ENCODE results near the gene TGFBI. TPM values are rescaled to one million over a fixed set of nuclear protein-coding genes. Genes with fewer than 3 reads are reported as not detected.

TGFBI gene
- total RNA-seq, 1 donor from 2014 or later: 27.9 TPM

- Mint-ChIP-seq H3K27ac (ENCODE audit: unreplicated experiment) (no peak overlapping the region), H3K4me1 (ENCODE audit: unreplicated experiment) (peaks cover 40% of the 10 kb centered on the region), H3K36me3 (ENCODE audit: low read depth, unreplicated experiment) (no peaks in the 10 kb centered on the region), H3K9me3 (ENCODE audit: unreplicated experiment) (no peaks in the 10 kb centered on the region), H3K4me3 (ENCODE audit: unreplicated experiment) (no peak overlapping the region), H3K27me3 (ENCODE audit: unreplicated experiment) (no peaks in the 10 kb centered on the region)
- no peak for DNase-seq (ENCODE audit: low spot score)
- TF ChIP-seq CTCF (IDR thresholded peaks at IDR 0.05; ENCODE audit: unreplicated experiment): no peak
These were observed 31.0 kb upstream of the TGFBI start for GRCh38 chr5:135997673-135998335.

GRCh38 chr5:135998889-135999288, 29.9 kb upstream of the TGFBI start:
- H3K27ac Mint-ChIP-seq (ENCODE audit: unreplicated experiment): no peak overlapping the region
- no peaks in the 10 kb centered on the region for H3K9me3 Mint-ChIP-seq (ENCODE audit: unreplicated experiment)
- TF ChIP-seq CTCF (IDR thresholded peaks at IDR 0.05; ENCODE audit: unreplicated experiment): no peak
- no peaks in the 10 kb centered on the region for H3K36me3 Mint-ChIP-seq (ENCODE audit: low read depth, unreplicated experiment)
- H3K4me3 Mint-ChIP-seq (ENCODE audit: unreplicated experiment): no peak overlapping the region
- DNase-seq (ENCODE audit: low spot score): no peak
- peaks cover 33% of the 10 kb centered on the region for H3K4me1 Mint-ChIP-seq (ENCODE audit: unreplicated experiment)
- no peaks in the 10 kb centered on the region for H3K27me3 Mint-ChIP-seq (ENCODE audit: unreplicated experiment)

- no peak for DNase-seq (ENCODE audit: low spot score)
- TF ChIP-seq CTCF (IDR thresholded peaks at IDR 0.05; ENCODE audit: unreplicated experiment): no peak
- no peaks in the 10 kb centered on the region for H3K36me3 Mint-ChIP-seq (ENCODE audit: low read depth, unreplicated experiment)
- no peaks in the 10 kb centered on the region for H3K9me3 Mint-ChIP-seq (ENCODE audit: unreplicated experiment)
- H3K4me3 Mint-ChIP-seq (ENCODE audit: unreplicated experiment): no peak overlapping the region
- peaks cover 28% of the 10 kb centered on the region for H3K4me1 Mint-ChIP-seq (ENCODE audit: unreplicated experiment)
- no peaks in the 10 kb centered on the region for H3K27me3 Mint-ChIP-seq (ENCODE audit: unreplicated experiment)
- no peak overlapping the region for H3K27ac Mint-ChIP-seq (ENCODE audit: unreplicated experiment)
These were observed 29.2 kb upstream of the TGFBI start for GRCh38 chr5:135999406-136000139.

- no peak for TF ChIP-seq CTCF (IDR thresholded peaks at IDR 0.05; ENCODE audit: unreplicated experiment)
- DNase-seq (ENCODE audit: low spot score): no peak
- H3K36me3 Mint-ChIP-seq (ENCODE audit: low read depth, unreplicated experiment): no peaks in the 10 kb centered on the region
- peaks cover 26% of the 10 kb centered on the region for H3K4me1 Mint-ChIP-seq (ENCODE audit: unreplicated experiment)
- H3K4me3 Mint-ChIP-seq (ENCODE audit: unreplicated experiment): no peak overlapping the region
- no peak overlapping the region for H3K27ac Mint-ChIP-seq (ENCODE audit: unreplicated experiment)
- H3K27me3 Mint-ChIP-seq (ENCODE audit: unreplicated experiment): no peaks in the 10 kb centered on the region
- no peaks in the 10 kb centered on the region for H3K9me3 Mint-ChIP-seq (ENCODE audit: unreplicated experiment)
These were observed 28.6 kb upstream of the TGFBI start for GRCh38 chr5:136000147-136000546.

DNA sequence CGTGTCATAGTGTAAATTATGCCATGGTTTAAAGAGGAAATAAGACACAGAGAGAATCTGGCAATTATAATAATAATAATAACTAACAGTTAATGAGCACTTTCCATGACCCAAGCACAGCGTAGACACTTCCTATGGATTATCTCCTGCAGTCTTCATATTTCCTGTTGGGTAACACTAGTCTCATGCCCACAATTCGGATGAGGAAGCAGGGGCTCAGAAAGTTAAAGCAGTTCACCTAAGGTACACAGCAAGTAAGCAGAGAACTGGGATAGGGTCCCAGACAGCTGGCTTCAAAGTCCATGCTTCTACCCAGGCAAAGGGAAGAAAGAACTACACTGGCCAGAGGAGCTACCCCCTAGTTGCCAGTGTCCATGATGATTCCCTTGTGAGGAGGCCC, 27.9 kb upstream of the TGFBI start:
- Mint-ChIP-seq H3K9me3 (ENCODE audit: unreplicated experiment) (no peaks in the 10 kb centered on the region), H3K36me3 (ENCODE audit: low read depth, unreplicated experiment) (no peaks in the 10 kb centered on the region), H3K4me1 (ENCODE audit: unreplicated experiment) (peaks cover 24% of the 10 kb centered on the region), H3K27ac (ENCODE audit: unreplicated experiment) (no peak overlapping the region), H3K27me3 (ENCODE audit: unreplicated experiment) (no peaks in the 10 kb centered on the region), H3K4me3 (ENCODE audit: unreplicated experiment) (no peak overlapping the region)
- no peak for TF ChIP-seq CTCF (IDR thresholded peaks at IDR 0.05; ENCODE audit: unreplicated experiment)
- no peak for DNase-seq (ENCODE audit: low spot score)

All from endothelial cell (in vitro differentiated cells).